Measurements from ENCODE around the gene GRXCR2. TPM values are rescaled to one million over a fixed set of nuclear protein-coding genes. Genes with fewer than 3 reads are reported as not detected.

Gene GRXCR2
- total RNA-seq, 1 donor from 2014 or later: not detected

GRCh38 chr5:145904743-145905142 is 31.9 kb upstream of the GRXCR2 start:
- no peak overlapping the region for H3K9ac ChIP-seq
- no peaks in the 10 kb centered on the region for H4K20me1 ChIP-seq (ENCODE audit: low read depth)
- H3K4me1 Mint-ChIP-seq: no peaks in the 10 kb centered on the region
- H3K27ac Mint-ChIP-seq: no peak overlapping the region
- H3K4me3 ChIP-seq: no peak overlapping the region
- H2AFZ ChIP-seq (replicated peaks): no peak overlapping the region
- no peak for DNase-seq (ENCODE audit: low spot score)
- H3K4me3 Mint-ChIP-seq: no peak overlapping the region
- TF ChIP-seq CTCF (IDR thresholded peaks at IDR 0.05) (no peak), EZH2 (IDR thresholded peaks at IDR 0.05) (no peak), EZH2phosphoT487 (IDR thresholded peaks at IDR 0.05) (no peak)
- H3K9me3 ChIP-seq (ENCODE audit: low read depth): no peaks in the 10 kb centered on the region
- no peaks in the 10 kb centered on the region for H3K27me3 ChIP-seq
- H3K36me3 Mint-ChIP-seq: no peaks in the 10 kb centered on the region
- no peaks in the 10 kb centered on the region for H3F3A ChIP-seq (ENCODE audit: low read depth)
- H3K27ac ChIP-seq: no peak overlapping the region
- peaks cover 2% of the 10 kb centered on the region for H3K27me3 Mint-ChIP-seq (ENCODE audit: insufficient read depth, low read depth)
- H3K4me1 ChIP-seq: no peaks in the 10 kb centered on the region
- H3K4me2 ChIP-seq: no peak overlapping the region
- peaks cover 5% of the 10 kb centered on the region for H3K9me3 Mint-ChIP-seq
- no peaks in the 10 kb centered on the region for H3K79me2 ChIP-seq (ENCODE audit: low read depth)
- H3K36me3 ChIP-seq: no peaks in the 10 kb centered on the region

GRCh38 chr5:145903867-145904266 is 31.1 kb upstream of the GRXCR2 start:
- H3K4me3 ChIP-seq: no peak overlapping the region
- Mint-ChIP-seq H3K27me3 (ENCODE audit: insufficient read depth, low read depth) (peaks cover 2% of the 10 kb centered on the region), H3K9me3 (peaks cover 11% of the 10 kb centered on the region), H3K4me1 (no peaks in the 10 kb centered on the region), H3K4me3 (no peak overlapping the region), H3K27ac (no peak overlapping the region), H3K36me3 (no peaks in the 10 kb centered on the region)
- no peaks in the 10 kb centered on the region for H3K9me3 ChIP-seq (ENCODE audit: low read depth)
- H3F3A ChIP-seq (ENCODE audit: low read depth): no peaks in the 10 kb centered on the region
- no peaks in the 10 kb centered on the region for H3K4me1 ChIP-seq
- H2AFZ ChIP-seq (replicated peaks): no peak overlapping the region
- no peaks in the 10 kb centered on the region for H3K27me3 ChIP-seq
- no peaks in the 10 kb centered on the region for H3K36me3 ChIP-seq
- no peaks in the 10 kb centered on the region for H4K20me1 ChIP-seq (ENCODE audit: low read depth)
- H3K27ac ChIP-seq: no peak overlapping the region
- no peak for TF ChIP-seq EZH2phosphoT487 (IDR thresholded peaks at IDR 0.05)
- TF ChIP-seq CTCF (IDR thresholded peaks at IDR 0.05): no peak
- no peak for TF ChIP-seq EZH2 (IDR thresholded peaks at IDR 0.05)
- DNase-seq (ENCODE audit: low spot score): no peak
- no peaks in the 10 kb centered on the region for H3K79me2 ChIP-seq (ENCODE audit: low read depth)
- H3K9ac ChIP-seq: no peak overlapping the region
- no peak overlapping the region for H3K4me2 ChIP-seq

GRCh38 chr5:145903113-145903512 is 30.3 kb upstream of the GRXCR2 start:
- Histone ChIP-seq H3F3A (ENCODE audit: low read depth) (no peaks in the 10 kb centered on the region), H3K9me3 (ENCODE audit: low read depth) (no peaks in the 10 kb centered on the region), H4K20me1 (ENCODE audit: low read depth) (no peaks in the 10 kb centered on the region), H3K27me3 (no peaks in the 10 kb centered on the region), H3K4me1 (no peaks in the 10 kb centered on the region), H3K9ac (no peak overlapping the region), H3K27ac (no peak overlapping the region), H3K36me3 (no peaks in the 10 kb centered on the region), H3K79me2 (ENCODE audit: low read depth) (no peaks in the 10 kb centered on the region), H3K4me3 (no peak overlapping the region), H2AFZ (replicated peaks) (no peak overlapping the region), H3K4me2 (no peak overlapping the region)
- H3K9me3 Mint-ChIP-seq: peaks cover 11% of the 10 kb centered on the region
- no peak overlapping the region for H3K4me3 Mint-ChIP-seq
- H3K27me3 Mint-ChIP-seq (ENCODE audit: insufficient read depth, low read depth): peaks cover 2% of the 10 kb centered on the region
- no peaks in the 10 kb centered on the region for H3K4me1 Mint-ChIP-seq
- no peak for TF ChIP-seq EZH2phosphoT487 (IDR thresholded peaks at IDR 0.05)
- no peak for TF ChIP-seq CTCF (IDR thresholded peaks at IDR 0.05)
- no peak for TF ChIP-seq EZH2 (IDR thresholded peaks at IDR 0.05)
- DNase-seq (ENCODE audit: low spot score): no peak
- no peaks in the 10 kb centered on the region for H3K36me3 Mint-ChIP-seq
- no peak overlapping the region for H3K27ac Mint-ChIP-seq
